Keratinocyte (primary cell): ENCODE data around the gene LIME1. TPM values are rescaled to one million over a fixed set of nuclear protein-coding genes. Genes with fewer than 3 reads are reported as not detected.
"Not testable (repeated sequence)": the region's sequence is repeated elsewhere in the genome, so short reads cannot be mapped to it uniquely, and the experiment has no call there.

Experiments
- DNase-seq: peaks from one replicate; pipeline ENCODE4 v3.0.0-alpha.2; 2011; ENCODE audit warnings: low read depth, missing footprints, low spot score
- FAIRE-seq: peaks from 2 replicates; lab custom pipeline; 2011; peaks lifted over from hg19 to GRCh38; lab: Jason Lieb, UNC
- H2AFZ ChIP-seq: 2 replicates; pipeline ENCODE4 v1.6.0; 2012; ENCODE audit warnings: low read length, control low read depth, inconsistent platforms; ENCODE audit not compliant: control insufficient read depth
- H3K27ac ChIP-seq: 2 replicates; pipeline ENCODE4 v1.5.1; 2011; ENCODE audit warnings: low read length; ENCODE audit not compliant: control insufficient read depth, insufficient read depth
- H3K27me3 ChIP-seq: 3 replicates; pipeline ENCODE4 v1.6.0; 2011; ENCODE audit warnings: low read length; ENCODE audit not compliant: control insufficient read depth, insufficient read depth; ENCODE audit errors: extremely low read depth
- H3K36me3 ChIP-seq, 2 experiments: 2 replicates in 1 of 2; 3 replicates in 1 of 2; pipeline ENCODE4 v1.5.1; 2011; ENCODE audit warnings: low read length in 2 of 2, mild to moderate bottlenecking in 1 of 2; ENCODE audit not compliant: control insufficient read depth in 2 of 2, insufficient read depth in 2 of 2; ENCODE audit errors: extremely low read depth in 1 of 2
- H3K4me1 ChIP-seq: 3 replicates; pipeline ENCODE4 v1.5.1; 2011; ENCODE audit warnings: low read length; ENCODE audit not compliant: control insufficient read depth, insufficient read depth; ENCODE audit errors: extremely low read depth
- H3K4me2 ChIP-seq: 3 replicates; pipeline ENCODE4 v1.6.0; 2011; ENCODE audit warnings: low read depth, low read length; ENCODE audit not compliant: control insufficient read depth, insufficient read depth; ENCODE audit errors: extremely low read depth
- H3K4me3 ChIP-seq, 3 experiments: fragments of 200-600 bp in 1 of 3; sonication (generic) in 1 of 3; 2 replicates in 2 of 3; 3 replicates in 1 of 3; pipeline ENCODE4 v1.5.1; 2011 to 2016; ENCODE audit warnings: low read length in 3 of 3, mild to moderate bottlenecking in 3 of 3, control low read depth in 2 of 3, inconsistent platforms in 1 of 3, low read depth in 1 of 3, mixed read lengths in 1 of 3, mixed run types in 1 of 3, moderate library complexity in 1 of 3; ENCODE audit not compliant: control insufficient read depth in 2 of 3, insufficient read depth in 2 of 3; ENCODE audit errors: extremely low read depth in 1 of 3
- H3K79me2 ChIP-seq: 2 replicates; pipeline ENCODE4 v1.6.0; 2012; ENCODE audit warnings: low read length; ENCODE audit not compliant: control insufficient read depth, insufficient read depth
- H3K9ac ChIP-seq: 3 replicates; pipeline ENCODE4 v1.6.0; 2011; ENCODE audit warnings: low read length; ENCODE audit not compliant: control insufficient read depth, insufficient read depth; ENCODE audit errors: extremely low read depth
- H3K9me1 ChIP-seq: 3 replicates; pipeline ENCODE4 v1.6.0; 2011; ENCODE audit warnings: low read length; ENCODE audit not compliant: control insufficient read depth, insufficient read depth; ENCODE audit errors: extremely low read depth
- H3K9me3 ChIP-seq: 2 replicates; pipeline ENCODE4 v1.5.1; 2012; ENCODE audit warnings: low read depth, low read length; ENCODE audit not compliant: control insufficient read depth
- H4K20me1 ChIP-seq: 3 replicates; pipeline ENCODE4 v1.6.0; 2011; ENCODE audit warnings: low read length; ENCODE audit not compliant: control insufficient read depth, insufficient read depth; ENCODE audit errors: extremely low read depth
- EZH2 ChIP-seq: IDR thresholded peaks from one replicate; pipeline ENCODE4 v1.6.1; 2012; ENCODE audit warnings: inconsistent platforms, mild to moderate bottlenecking, low read length, moderate library complexity
- dilution Hi-C: fragments of 300-500 bp; cut with MboI; formaldehyde crosslinking; loops from one replicate; pipeline ENCODE4 v1.7.0; 2020; ENCODE audit warnings: low sequenced_read_pairs; ENCODE audit not compliant: extremely low pct_ligation_motif_present
- polyA plus RNA-seq, 5 experiments: library from polyadenylated mRNA; depleted of rRNA in 3 of 5; stranded (reverse) in 3 of 5; stranded (forward) in 1 of 5; unstranded in 1 of 5; fragments of >200 nt; gene quantifications; 1 replicate in 1 of 5; 2 replicates in 3 of 5; 3 replicates in 1 of 5; pipeline versions ENCODE4 v1.2.1 to v1.2.3, GENCODE V29; 2011 to 2012; ENCODE audit warnings: missing spikeins in 2 of 5, low read depth in 1 of 5, low replicate concordance in 1 of 5
- TF ChIP-seq, protein P1 (sequence below), 3 experiments: IDR thresholded peaks in 1 of 3; conservative IDR thresholded peaks in 1 of 3; optimal IDR thresholded peaks in 1 of 3; 2 replicates in 2 of 3; 3 replicates in 1 of 3; pipeline versions ENCODE3 to v1.5.1; 2011; ENCODE audit warnings: low read length in 3 of 3, mild to moderate bottlenecking in 3 of 3, moderate library complexity in 2 of 3, control low read depth in 1 of 3, inconsistent platforms in 1 of 3; ENCODE audit not compliant: insufficient read depth in 2 of 3; ENCODE audit errors: extremely low read depth in 1 of 3

The LIME1 gene
- polyA plus RNA-seq, 1 donor (not counting 4 experiments of a cell fraction or from before 2014, with no cell fraction given): 0.75 TPM

DNA sequence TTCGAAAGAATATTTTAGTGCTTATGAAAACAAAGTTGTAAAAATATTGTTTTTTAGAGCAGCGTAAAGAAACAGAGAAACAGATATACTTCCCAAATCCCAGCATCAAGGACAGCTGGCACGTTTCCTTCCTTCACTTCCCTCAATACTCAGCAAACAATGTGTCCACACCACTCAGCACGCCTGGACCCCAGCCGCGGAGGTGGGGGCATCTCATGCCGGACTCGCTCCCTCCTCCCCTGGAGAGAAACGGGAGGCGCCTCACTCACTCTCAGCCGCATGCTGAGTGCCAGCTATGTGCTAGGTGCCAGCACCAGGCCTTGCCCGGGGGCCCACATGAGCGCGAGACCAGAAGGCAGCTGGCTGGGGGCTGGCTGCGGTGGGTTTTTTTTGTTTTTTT, 37.8 kb downstream of the LIME1 start:
- FAIRE-seq: no peak
- H2AFZ ChIP-seq: no peak overlapping the region

DNA sequence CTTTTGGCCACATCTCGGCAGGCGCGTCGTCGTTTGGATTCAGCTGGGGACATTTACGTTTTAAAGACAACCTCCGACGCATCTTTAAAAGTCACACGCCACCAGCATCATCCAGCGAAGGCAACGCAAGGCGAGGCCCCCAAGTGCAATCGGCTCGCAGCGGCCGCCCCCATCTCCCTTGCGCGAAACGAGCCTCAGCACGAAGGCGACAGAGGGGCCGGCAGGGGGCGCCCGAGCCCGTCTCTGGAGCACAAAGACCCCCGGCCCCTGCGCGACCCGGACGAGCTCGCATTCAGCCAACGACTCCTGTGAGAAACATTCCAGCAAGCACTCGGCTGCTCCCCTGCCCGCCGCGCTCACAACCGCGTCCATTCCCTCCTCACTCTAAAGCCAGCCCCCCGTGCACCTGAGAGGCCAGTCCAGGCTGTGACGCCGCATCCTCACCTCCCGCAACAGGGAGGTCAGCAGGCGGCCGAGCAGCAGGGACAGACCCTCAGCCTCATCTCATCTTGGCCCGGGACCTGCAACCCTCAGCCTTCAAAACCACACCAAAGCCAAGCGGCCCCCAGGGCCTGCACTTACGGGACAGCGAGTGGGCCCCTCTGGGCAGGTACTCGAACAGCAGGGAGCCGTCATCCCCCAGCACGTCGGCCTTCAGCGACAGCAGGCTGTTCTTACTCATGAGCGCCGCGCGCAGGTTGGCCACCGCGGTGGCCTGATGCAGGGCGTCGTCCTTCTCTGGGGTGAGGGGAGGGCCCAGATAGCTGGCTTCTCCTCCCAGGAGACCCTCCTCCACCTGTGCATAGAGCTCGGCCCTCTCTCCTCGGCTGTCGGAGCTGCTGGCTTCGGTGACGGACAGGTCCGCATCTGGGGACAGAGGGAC, 38.9 kb downstream of the LIME1 start:
- no peak overlapping the region for H3K27ac ChIP-seq
- H2AFZ ChIP-seq: no peak overlapping the region
- no peak overlapping the region for H3K4me3 ChIP-seq
- H3K9ac ChIP-seq: no peak overlapping the region
- H3K27me3 ChIP-seq: peaks cover 10% of the 10 kb centered on the region
- no peak for FAIRE-seq
- H3K4me1 ChIP-seq: peaks cover 7% of the 10 kb centered on the region
- no peak for TF ChIP-seq EZH2
- TF ChIP-seq, protein P1, sequence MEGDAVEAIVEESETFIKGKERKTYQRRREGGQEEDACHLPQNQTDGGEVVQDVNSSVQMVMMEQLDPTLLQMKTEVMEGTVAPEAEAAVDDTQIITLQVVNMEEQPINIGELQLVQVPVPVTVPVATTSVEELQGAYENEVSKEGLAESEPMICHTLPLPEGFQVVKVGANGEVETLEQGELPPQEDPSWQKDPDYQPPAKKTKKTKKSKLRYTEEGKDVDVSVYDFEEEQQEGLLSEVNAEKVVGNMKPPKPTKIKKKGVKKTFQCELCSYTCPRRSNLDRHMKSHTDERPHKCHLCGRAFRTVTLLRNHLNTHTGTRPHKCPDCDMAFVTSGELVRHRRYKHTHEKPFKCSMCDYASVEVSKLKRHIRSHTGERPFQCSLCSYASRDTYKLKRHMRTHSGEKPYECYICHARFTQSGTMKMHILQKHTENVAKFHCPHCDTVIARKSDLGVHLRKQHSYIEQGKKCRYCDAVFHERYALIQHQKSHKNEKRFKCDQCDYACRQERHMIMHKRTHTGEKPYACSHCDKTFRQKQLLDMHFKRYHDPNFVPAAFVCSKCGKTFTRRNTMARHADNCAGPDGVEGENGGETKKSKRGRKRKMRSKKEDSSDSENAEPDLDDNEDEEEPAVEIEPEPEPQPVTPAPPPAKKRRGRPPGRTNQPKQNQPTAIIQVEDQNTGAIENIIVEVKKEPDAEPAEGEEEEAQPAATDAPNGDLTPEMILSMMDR (optimal IDR thresholded peaks at IDR 0.05 in 1 of 3, IDR thresholded peaks at IDR 0.05 in 1 of 3, conservative IDR thresholded peaks at IDR 0.05 in 1 of 3; ENCODE audit: extremely low read depth in 1 of 3, insufficient read depth in 2 of 3, low read length in 3 of 3): peak; percentile 25 to 65 (median 43)
- no peaks in the 10 kb centered on the region for H3K36me3 ChIP-seq
- H4K20me1 ChIP-seq: no peaks in the 10 kb centered on the region
- dilution Hi-C loops: no loop called here
- no peaks in the 10 kb centered on the region for H3K9me1 ChIP-seq
- no peak overlapping the region for H3K4me2 ChIP-seq
- DNase-seq: no peak
- H3K9me3 ChIP-seq: no peaks in the 10 kb centered on the region
- no peaks in the 10 kb centered on the region for H3K79me2 ChIP-seq

More for the DNA sequence above, 37.8 kb downstream of the LIME1 start:
- dilution Hi-C loops: no loop called here
- peaks cover 7% of the 10 kb centered on the region for H3K4me1 ChIP-seq
- DNase-seq: no peak
- no peaks in the 10 kb centered on the region for H3K9me3 ChIP-seq
- no peaks in the 10 kb centered on the region for H3K36me3 ChIP-seq
- no peak overlapping the region for H3K4me2 ChIP-seq
- peaks cover 14% of the 10 kb centered on the region for H3K27me3 ChIP-seq
- H4K20me1 ChIP-seq: no peaks in the 10 kb centered on the region
- H3K4me3 ChIP-seq: no peak overlapping the region
- no peak overlapping the region for H3K9ac ChIP-seq
- H3K79me2 ChIP-seq: no peaks in the 10 kb centered on the region
- H3K27ac ChIP-seq: no peak overlapping the region
- TF ChIP-seq EZH2: no peak
- TF ChIP-seq, protein P1 (optimal IDR thresholded peaks at IDR 0.05 in 1 of 3, IDR thresholded peaks at IDR 0.05 in 1 of 3, conservative IDR thresholded peaks at IDR 0.05 in 1 of 3; ENCODE audit: extremely low read depth in 1 of 3, insufficient read depth in 2 of 3, low read length in 3 of 3): no peak
- H3K9me1 ChIP-seq: no peaks in the 10 kb centered on the region

DNA sequence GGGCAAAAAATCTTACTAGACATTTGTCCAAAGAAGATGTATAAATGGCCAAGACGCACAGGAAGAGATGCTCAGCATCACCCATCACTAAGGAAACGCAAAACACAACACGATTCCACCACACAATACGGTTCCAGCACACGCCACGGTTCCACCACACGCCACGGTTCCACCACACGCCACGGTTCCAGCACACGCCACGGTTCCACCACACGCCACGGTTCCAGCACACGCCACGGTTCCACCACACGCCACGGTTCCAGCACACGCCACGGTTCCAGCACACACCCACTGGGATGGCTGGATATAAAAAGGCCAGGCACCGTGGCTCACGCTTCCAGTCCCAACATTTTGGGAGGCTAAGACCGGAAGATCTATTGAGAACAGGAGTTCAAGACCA, 40.4 kb downstream of the LIME1 start:
- H3K4me1 ChIP-seq, H2AFZ ChIP-seq, DNase-seq, H3K9me1 ChIP-seq, FAIRE-seq, H3K4me3 ChIP-seq, H3K36me3 ChIP-seq, H3K27ac ChIP-seq, H3K4me2 ChIP-seq, H4K20me1 ChIP-seq, H3K9me3 ChIP-seq, dilution Hi-C loops, H3K9ac ChIP-seq, H3K79me2 ChIP-seq: not testable (repeated sequence)
- H3K27me3 ChIP-seq: peaks cover 10% of the 10 kb centered on the region
